ENCODE results near the gene HEXIM1. TPM values are rescaled to one million over a fixed set of nuclear protein-coding genes. Genes with fewer than 3 reads are reported as not detected.

HEXIM1 gene
- total RNA-seq, 1 donor from 2014 or later, result 20.3 TPM

GRCh38 chr17:45172541-45173286 lies 24.4 kb downstream of the HEXIM1 start:
- DNase-seq, result peak; percentile 95

DNA sequence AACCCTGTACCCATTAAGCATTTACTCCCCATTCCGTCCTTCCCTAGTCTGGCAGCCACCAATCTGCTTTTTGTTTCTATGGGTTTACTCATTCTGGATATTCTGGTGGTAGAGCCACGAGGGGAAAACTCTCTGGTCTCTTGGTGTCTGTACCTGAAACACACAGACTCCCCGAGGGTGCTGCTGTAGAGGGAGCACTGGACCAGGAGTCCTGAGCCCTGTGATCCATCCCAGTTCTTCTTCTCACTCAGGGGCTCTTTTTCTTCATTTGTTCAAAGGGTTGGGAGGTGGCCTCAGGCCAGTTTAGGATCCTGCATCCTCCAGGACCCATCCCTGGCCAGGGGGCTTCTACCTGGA lies 27.5 kb downstream of the HEXIM1 start:
- DNase-seq, result no peak

- no peak for DNase-seq
These were observed 29.3 kb downstream of the HEXIM1 start for GRCh38 chr17:45177563-45177962.

DNA sequence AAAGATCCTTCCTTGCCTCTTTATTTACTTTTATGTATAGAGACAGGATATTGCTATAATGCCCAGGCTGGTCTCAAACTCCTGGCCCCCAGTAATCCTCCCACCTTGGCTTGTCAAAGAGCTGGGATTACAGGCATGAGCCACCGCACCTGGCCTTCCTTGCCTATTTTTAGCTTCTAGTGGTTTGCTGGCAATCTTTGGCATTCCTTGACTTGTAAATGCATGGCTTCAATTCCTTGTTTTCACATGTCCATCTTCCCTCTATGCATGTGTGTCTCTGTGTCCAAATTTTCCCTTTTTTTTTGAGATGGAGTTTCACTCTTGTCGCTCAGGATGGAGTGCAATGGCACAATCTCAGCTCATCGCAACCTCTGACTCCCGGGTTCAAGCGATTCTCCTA lies 35.9 kb downstream of the HEXIM1 start:
- no peak for DNase-seq

- DNase-seq, result no peak
These were observed 38.6 kb downstream of the HEXIM1 start for GRCh38 chr17:45186801-45187354.

DNA sequence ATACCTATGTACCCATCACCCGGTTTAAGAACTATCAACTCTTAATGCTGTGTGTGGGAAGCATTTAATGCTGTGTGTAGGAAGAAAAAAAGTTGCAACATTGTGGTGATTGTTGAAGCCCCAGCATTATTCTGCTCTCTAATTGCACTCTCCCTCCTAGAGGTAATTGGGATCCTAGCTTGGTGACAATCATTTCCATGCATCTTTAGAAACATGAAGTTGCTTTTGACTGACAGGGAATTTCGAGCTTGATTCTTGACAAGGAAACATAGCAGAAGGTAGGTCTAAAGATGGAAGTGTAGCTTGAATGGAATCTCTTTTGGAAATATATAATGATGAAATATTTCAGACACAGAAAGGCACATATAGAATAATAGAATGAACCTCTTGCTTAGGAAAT lies 40.7 kb downstream of the HEXIM1 start:
- no peak for DNase-seq

DNA sequence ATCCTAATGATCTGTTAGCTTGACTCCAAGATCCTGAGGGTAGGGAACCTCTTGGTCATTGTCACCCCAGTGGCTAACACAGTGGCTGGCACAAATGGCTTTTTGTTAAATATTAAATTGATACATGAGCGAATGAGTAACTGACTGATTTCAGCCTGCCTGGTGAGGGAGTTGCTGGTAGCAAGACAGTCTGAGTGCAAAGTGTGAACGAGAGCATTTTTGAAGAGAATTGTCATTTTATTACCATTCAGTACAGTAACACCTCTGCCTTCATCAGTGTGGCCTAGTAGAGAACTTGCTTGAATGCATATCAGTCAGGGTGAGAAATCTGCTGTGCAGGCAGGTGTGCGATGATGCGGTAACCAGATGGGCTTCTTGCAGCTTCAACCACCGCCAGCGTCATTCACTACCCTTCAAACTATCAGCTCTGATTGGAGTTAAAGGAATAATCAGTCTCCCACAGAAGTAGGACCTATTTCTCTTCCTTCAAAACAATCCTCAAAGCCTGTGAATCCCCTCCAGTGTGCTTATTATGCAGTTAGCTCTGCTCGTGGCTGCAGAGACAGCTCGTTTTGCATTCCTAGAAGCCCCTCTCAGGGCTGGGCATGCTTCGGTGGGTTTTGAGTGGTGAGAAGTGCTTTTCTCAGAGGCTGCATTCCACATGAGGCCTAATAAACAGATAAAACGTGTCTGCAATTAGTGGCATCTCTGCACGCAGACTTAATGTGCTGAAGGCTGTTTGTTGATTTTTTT lies 42.4 kb downstream of the HEXIM1 start:
- no peak for DNase-seq

DNA sequence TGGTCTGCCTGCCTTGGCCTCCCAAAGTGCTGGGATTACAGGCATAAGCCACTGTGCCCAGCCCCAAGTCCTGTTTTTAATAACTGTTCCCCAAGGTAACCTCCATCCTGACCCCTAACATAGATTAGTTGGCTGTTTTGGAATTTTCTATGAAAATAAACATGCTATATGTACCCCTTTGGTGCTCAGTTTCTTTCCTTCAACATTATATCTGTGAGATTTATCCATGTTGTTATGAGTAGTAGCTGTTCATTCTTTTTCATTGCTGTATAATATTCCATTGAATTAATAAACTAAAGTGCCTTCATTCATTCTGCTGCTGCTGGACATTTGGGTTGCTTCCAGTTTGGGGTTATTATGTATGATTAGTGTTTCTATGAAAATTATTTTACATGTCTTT lies 47.1 kb downstream of the HEXIM1 start:
- no peak for DNase-seq

DNA sequence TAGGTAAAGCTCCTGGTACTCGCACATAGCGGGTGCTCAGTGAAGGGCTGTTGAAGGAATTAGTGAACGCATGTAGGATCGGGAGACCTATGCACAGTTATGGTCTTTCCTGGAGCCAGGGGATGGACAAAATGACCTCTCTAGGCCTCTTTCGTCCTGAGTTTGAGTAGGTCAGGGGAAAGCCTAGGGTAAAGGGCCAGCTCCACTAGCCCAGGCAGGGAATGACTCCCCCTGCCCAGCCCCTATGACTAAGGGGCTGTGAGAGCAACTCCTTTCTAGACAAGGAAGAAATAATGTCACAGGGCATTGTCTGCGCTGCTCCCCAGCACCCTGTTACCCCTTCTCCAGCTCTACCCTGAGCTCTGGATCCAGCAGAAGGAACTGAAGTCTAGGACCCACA lies 48.8 kb downstream of the HEXIM1 start:
- no peak for DNase-seq

DNA sequence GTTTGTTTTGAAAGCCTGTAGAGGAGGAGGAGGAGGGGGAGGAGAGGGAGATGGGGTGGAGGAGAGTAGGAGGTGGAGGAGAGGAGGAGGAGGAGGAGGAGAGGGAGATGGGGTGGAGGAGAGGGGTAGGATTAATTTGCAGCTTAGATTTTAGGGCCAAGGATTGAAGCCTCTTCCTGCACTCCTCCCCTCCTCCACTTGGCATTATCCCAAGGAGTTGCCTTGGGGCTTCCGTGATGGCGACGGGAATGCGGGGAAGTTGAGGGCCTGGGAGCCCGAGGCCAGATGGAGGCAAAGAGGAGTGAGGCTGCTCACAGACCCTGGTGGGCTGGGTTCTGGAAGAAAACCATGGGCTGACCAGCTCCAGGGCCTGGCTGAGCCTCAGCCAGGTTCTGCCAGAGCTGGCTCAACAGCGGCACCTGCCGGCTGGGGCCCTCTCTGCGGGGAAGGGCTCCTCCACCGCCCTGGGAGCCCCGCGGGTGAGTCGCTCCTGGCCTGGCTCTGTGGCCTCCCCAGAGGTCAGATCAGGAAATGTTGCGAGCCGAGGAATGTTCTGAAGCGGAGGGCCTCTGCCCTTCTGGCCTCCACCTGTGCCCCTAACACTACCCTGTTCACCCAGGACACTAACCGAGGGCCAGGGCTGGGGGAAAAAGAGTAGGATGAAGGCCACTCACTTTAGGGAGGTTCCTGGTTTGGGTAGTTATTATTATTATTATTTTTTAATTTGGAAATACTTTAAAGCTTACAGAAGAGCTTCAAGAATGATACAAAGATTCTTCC lies 49.5 kb downstream of the HEXIM1 start:
- peak; percentile 93 for DNase-seq

- DNase-seq, result no peak
These were observed 52.4 kb downstream of the HEXIM1 start for GRCh38 chr17:45200701-45201100.

- no peak for DNase-seq
These were observed 53.2 kb downstream of the HEXIM1 start for GRCh38 chr17:45201457-45201856.

Small RNA genes lying within 50 kb of the gene (small RNA-seq; reads per million reads assigned to genes)
- gene MIR6784 (ENCODE audit: low replicate concordance), result 0.16 reads per million, percentile 9 among the genes with 10 or more reads in this experiment

Other genes with a start within 250 kb of the HEXIM1 start
- 92.0 TPM for gene EFTUD2, start 249.0 kb upstream of the HEXIM1 start, total RNA-seq
- gene GFAP, start 233.0 kb upstream of the HEXIM1 start, total RNA-seq, result 1.7 TPM
- 3.6 TPM for gene KIF18B, start 200.7 kb upstream of the HEXIM1 start, total RNA-seq
- 1.2 TPM for gene C1QL1, start 180.2 kb upstream of the HEXIM1 start, total RNA-seq
- 42.6 TPM for gene DCAKD, start 96.8 kb upstream of the HEXIM1 start, total RNA-seq
- gene NMT1, start 87.2 kb upstream of the HEXIM1 start, total RNA-seq, result 75.8 TPM
- gene PLCD3, start 16.0 kb upstream of the HEXIM1 start, total RNA-seq, result 70.9 TPM
- 7.1 TPM for gene ACBD4, start 12.8 kb upstream of the HEXIM1 start, total RNA-seq
- 5.6 TPM for gene HEXIM2, start 13.4 kb downstream of the HEXIM1 start, total RNA-seq
- 8.2 TPM for gene FMNL1, start 73.4 kb downstream of the HEXIM1 start, total RNA-seq
- gene SPATA32, start 113.6 kb downstream of the HEXIM1 start, total RNA-seq, result not detected
- 14.6 TPM for gene MAP3K14, start 168.5 kb downstream of the HEXIM1 start, total RNA-seq

Data from tongue (tissue), 3 donors.